LNCaP clone FGC (cell line): ENCODE data around the gene CYP2B6.

ENCODE experiments used
- DNase-seq: peaks from one replicate; pipeline ENCODE4 v3.0.0-alpha.2; 2011; ENCODE audit warnings: low read depth
- H3K4me3 ChIP-seq: 2 replicates; pipeline ENCODE4 v1.5.1; 2011; ENCODE audit warnings: mild to moderate bottlenecking, low read depth, low read length, control low read depth
- TF ChIP-seq, protein P1 (sequence below): IDR thresholded peaks from 2 replicates; pipeline ENCODE4 v1.5.1; 2012; ENCODE audit warnings: mild to moderate bottlenecking; ENCODE audit not compliant: control insufficient read depth, insufficient read depth; ENCODE audit errors: extremely low read depth

Gene CYP2B6

DNA sequence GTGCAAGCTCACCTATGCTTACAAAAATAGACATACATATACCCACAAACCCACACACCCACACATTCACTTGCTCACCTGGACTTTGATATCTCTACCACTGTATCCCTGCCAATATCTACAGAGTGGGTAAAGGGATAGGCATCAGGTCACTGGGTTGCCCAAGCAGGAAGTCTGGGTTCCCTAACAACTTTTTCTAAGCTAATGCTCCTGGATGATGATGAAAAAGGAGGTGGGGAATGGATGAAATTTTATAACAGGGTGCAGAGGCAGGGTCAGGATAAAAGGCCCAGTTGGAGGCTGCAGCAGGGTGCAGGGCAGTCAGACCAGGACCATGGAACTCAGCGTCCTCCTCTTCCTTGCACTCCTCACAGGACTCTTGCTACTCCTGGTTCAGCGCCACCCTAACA is at the start of gene CYP2B6:
TSS of gene CYP2B6 (plus strand) at position 311 of the 410 bp plus-strand sequence. CDS start at position 335, 24 bp downstream.
- no peak for DNase-seq
- TF ChIP-seq, protein P1, sequence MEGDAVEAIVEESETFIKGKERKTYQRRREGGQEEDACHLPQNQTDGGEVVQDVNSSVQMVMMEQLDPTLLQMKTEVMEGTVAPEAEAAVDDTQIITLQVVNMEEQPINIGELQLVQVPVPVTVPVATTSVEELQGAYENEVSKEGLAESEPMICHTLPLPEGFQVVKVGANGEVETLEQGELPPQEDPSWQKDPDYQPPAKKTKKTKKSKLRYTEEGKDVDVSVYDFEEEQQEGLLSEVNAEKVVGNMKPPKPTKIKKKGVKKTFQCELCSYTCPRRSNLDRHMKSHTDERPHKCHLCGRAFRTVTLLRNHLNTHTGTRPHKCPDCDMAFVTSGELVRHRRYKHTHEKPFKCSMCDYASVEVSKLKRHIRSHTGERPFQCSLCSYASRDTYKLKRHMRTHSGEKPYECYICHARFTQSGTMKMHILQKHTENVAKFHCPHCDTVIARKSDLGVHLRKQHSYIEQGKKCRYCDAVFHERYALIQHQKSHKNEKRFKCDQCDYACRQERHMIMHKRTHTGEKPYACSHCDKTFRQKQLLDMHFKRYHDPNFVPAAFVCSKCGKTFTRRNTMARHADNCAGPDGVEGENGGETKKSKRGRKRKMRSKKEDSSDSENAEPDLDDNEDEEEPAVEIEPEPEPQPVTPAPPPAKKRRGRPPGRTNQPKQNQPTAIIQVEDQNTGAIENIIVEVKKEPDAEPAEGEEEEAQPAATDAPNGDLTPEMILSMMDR, result no peak
- no peak within 1 kb of the TSS for H3K4me3 ChIP-seq

DNA sequence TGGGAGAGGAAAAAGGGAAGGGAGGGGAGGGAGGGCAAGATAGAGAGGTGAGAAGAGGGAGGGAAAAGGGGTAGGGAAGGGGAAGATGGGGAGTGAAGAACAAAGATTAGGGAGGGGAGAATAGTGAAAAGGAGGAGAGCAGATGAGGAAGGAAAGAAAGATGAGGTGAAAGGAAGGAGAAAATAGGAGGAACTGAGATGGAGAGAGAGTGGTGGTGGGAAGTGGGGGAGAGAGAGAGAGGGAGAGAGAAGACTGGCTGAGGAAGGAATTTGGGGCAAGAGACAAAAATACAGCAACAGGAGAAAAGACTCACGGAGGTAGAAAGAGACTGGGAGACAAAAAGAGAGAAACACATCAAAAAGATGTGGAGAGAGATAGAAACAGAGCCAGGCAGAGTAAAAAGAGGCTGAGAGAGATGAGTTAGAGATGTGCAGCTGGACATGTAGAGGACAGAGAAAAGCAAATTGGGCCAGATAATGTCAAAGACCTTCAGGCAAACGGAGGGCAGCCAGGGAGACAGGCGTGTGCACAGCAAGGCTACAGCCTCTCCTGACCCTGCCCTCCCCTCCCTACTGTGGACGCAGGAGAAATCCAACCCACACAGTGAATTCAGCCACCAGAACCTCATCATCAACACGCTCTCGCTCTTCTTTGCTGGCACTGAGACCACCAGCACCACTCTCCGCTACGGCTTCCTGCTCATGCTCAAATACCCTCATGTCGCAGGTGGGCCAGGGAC is 49.4 kb upstream of the CYP2B6 start:
- DNase-seq, result no peak
- no peak overlapping the region for H3K4me3 ChIP-seq
- TF ChIP-seq, protein P1, result no peak

DNA sequence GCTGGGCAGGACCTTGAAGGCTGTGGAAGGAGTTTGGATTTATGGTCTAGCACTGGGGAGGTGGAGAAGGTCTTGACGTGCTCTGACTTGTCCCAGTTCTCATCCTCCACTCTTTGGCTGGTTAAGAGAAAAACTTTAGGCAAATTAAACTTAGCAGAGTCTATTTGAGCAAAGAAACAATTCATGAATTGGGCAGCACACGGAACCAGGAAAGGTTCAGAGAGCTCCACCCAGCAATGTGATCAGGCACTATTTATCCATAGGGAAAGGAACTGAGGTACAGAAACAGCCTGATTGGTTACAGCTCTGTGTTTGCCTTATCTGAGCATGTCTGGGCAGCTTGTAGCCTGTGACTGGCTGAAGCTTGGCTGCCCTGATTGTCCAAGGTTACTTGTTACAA is 45.4 kb upstream of the CYP2B6 start:
- DNase-seq, result no peak
- H3K4me3 ChIP-seq, result no peak overlapping the region
- TF ChIP-seq, protein P1, result no peak

DNA sequence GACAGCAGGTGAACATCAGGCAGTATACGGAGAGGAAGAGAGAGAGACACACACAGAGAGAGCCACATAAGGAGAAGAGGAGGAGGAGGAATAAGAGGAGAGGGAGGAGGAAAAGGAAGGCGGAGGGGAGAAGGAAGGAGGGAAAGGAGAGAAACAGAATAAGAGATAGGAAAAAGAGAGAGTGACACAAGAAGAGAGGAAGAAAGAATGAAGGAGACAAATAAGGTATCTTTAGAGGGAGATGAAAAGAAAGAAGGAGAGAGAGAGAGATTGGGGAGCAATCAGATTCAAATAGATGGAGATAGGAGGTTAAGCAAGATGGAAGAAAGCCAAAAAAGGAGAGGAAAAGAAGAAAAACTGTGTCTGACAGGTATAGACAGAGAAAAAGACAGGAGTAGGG is 44.0 kb upstream of the CYP2B6 start:
- H3K4me3 ChIP-seq, result no peak overlapping the region
- TF ChIP-seq, protein P1, result no peak
- DNase-seq, result no peak

DNA sequence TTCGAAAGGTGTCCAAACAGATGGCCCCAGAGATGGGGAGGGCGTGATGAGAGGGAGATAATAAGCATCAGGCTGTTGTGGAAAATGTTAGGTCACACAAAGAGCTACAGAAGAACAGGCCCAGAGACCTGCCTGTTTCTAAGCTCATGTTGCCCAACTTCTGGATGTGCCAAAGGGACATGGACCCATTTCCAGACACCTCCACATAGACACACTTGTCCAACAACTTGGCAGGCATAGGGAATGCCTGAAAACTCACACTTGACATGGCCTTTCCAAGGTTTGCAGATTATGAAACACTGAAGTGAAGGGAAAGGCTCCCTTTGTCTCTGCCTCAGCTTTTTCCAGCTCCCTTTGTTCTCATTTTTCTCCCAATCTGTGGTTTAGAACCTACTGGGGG is 43.5 kb upstream of the CYP2B6 start:
- H3K4me3 ChIP-seq, result no peak overlapping the region
- TF ChIP-seq, protein P1, result no peak
- no peak for DNase-seq

DNA sequence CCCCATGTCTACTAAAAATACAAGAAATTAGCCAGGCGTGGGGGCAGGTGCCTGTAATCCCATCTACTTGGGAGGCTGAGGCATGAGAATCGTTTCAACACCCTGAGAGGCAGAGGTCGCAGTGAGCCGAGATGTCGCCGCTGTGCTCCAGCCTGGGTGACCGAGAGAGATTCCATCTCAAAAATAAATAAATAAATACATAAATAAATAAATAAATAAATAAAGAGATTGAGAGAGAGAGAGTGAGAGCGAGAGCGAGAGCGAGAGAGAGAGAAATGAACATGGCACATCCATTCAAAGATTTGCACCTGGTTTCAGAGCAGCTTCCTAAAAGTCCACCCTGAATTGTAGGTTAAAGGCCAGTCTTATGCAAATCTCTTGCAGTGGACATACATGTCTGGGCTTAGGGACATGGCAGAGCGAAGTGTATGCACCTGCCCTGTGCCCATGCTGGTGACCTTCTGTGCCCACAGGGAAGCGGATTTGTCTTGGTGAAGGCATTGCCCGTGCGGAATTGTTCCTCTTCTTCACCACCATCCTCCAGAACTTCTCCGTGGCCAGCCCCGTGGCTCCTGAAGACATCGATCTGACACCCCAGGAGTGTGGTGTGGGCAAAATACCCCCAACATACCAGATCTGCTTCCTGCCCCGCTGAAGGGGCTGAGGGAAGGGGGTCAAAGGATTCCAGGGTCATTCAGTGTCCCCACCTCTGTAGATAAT is 42.3 kb upstream of the CYP2B6 start:
- DNase-seq, result no peak
- TF ChIP-seq, protein P1, result no peak
- no peak overlapping the region for H3K4me3 ChIP-seq

DNA sequence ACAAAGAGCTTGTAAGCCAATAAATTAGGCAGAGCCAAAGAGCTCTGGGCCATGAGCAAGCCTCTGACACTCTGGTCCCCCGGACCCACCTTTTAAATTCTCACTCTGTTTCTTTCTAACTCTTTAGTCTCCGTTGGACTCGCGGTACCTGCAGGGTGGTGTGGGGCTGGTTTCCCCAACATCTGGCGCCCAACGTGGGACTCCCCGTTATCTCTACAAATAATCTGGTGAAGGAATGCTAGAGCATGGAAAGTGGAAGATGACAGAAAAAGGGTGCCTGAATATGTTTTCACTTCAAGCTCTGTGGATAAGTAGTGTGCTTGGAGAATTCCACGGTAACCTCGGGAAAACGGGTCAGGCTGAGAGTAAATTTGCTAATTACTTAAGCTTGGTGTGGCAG is 36.5 kb upstream of the CYP2B6 start:
- TF ChIP-seq, protein P1, result no peak
- no peak overlapping the region for H3K4me3 ChIP-seq
- no peak for DNase-seq
